HG02870 (cell line): ENCODE data around the gene PPP1R12C.
"Not testable (repeated sequence)": the region's sequence is repeated elsewhere in the genome, so short reads cannot be mapped to it uniquely, and the experiment has no call there.

Source experiments
- ATAC-seq: cut with Tn5 transposase; IDR thresholded peaks from one replicate; pipeline ENCODE4 v1.9.1; 2021; ENCODE audit warnings: mild to moderate bottlenecking, moderate library complexity; ENCODE audit not compliant: unreplicated experiment

The PPP1R12C gene

DNA sequence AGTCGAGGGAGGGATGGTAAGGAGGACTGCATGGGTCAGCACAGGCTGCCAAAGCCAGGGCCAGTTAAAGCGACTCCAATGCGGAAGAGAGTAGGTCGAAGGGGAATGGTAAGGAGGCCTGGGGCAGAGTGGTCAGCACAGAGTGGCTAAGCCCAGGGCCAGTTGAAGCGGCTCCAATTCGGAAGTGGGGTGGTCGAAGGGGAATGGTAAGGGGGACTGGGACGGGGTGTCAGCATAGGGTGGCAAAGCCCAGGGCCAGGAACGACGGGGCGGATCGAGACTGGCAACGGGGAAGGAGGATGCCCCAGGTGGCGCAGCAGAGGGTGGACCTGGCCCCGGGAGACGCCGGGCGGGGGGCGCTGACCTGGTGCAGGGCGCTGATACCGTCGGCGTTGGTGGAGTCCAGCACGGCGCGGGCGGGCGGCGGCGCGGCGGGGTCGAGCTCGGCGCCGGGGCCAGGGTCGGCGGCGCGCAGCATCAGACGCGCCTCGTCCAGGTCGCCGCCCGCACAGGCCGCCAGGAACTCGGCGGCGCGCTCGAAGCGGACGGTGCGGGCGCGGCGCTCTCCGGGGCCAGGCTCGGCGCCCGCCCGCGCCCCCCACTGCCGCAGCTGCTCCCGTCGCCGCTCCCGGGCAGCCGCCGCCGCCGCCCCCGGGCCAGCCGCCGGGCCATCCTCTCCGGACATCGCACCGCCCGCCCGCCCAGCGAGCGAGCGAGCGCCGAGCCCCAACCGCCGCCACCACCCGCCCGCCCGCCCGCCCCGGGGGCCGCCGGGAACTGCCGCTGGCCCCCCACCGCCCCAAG lies at the start of gene PPP1R12C:
Gene PPP1R12C (minus strand): TSS at position 779 of the 804 bp plus-strand sequence. CDS start 94 bp downstream, at position 685.
- peak; percentile 3 for ATAC-seq

DNA sequence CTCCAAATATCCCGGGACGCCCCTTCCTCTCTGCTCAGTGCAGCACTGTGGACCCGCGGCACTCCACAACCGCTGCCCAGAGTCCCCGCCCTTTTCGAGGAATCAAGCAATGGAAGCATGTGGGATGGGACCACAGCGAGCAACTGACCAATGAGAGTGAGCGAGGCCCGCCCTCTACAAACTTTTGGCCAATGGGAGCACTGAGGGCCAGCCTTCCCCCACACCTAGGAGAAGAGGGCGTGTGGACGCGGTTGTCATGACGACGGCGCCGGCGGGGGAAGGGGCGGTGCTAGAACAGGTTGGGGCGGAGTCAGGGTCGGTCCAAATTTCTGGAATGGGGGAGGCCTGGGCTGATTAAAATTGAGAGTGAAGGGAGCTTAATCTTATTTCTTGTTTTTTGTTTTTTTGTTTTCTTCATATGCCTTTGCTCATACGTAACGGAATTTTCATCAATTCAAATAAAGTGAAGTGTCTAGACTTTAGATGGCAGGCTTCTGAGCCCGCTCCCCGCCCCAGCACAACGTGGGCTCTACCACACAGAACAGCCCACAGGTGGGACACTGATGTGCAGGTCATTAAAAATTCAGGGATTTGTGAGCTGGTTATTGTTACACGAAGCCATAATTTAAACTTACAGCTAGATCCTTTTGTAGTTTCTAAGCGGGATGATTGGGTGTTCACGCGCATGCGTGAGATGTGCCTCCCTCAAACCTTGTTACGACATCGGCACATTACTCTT lies 49.3 kb upstream of the PPP1R12C start, which contains the start of gene DNAAF3:
Gene DNAAF3 (minus strand): TSS at position 84 of the 739 bp plus-strand sequence. CDS start 200 bp downstream, outside the sequence.
- peak; percentile 80 for ATAC-seq

DNA sequence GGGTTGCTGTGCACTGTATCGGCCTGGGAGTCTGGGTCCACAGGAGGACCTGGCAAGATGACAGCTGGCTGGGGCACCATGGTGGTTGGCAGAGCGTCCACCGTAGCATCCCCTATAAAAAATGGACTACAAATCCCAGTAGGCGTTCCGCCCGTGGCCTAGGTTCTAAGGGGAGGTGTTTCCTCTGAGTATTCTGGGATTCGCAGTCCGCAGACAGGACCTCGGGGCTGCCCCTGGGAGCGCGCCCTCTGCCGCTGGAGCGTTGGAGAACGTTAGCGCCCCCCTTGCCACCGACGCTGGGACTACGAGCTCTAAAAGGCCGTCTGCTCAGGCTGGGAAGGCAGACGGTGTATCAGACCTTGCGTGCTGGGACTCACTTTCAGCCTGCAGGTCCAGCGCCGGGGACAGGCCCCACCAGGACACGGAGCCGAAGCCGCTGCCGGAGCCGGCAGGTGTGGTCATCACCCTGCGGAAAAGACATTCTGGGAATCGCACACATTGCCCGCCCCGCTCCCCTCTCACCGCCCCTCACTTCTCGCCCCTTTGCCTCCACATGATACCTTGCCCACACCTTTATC lies 48.6 kb upstream of the PPP1R12C start:
- ATAC-seq = no peak

DNA sequence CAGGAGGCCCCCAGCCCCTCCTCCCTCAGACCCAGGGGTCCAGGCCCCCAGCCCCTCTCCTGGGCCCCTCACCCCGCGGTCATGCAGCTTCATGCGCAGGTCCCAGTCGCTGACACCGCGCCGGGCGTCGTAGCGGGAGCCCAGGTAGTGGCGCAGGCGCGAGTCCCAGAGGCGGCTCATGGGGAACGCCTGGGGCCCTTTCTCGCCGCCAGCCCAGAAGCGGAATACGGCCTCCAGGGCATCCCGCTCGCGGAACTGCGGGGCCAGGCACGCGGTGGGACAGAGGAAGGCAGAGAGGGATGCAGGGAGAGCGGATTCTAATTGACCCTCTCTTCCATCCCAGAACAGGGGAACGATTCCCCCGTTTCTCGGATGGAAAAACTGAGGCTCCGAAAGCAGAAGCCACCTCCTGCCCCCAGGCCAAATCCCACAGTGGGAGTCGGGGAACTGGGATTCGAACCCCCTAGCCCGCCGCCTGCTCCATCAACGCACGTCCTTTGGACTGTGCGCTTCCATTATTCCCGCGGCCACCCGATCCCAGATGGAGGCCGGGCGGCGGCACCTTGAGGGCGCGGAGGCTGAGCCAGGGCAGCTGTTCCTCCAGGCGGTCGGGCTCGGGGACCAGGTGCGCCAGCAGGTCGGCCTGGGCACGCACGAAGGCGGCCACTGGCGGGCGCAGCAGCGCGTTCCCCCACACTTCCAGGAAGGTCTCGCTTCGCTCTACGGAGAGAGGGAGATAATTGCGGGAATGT lies 44.3 kb upstream of the PPP1R12C start:
- no peak for ATAC-seq

DNA sequence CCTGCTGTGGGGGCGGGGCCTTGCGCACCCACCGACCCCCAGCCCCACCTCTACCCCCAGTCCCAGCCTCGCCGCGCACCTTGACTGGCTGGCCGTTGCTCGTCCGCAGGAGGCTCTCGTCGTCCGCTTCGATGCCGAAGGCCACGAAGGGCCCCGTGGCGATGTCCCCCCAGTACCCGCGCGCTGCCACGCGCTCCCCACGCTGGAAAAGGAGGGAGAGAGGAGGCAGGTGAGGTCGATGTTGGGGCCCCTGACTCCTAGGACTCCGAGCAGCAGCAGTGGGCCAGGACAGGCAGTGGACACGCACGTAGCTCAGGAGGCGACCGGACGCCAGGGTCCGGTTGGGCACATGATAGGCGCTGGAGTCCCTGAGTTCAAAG lies 43.5 kb upstream of the PPP1R12C start:
- ATAC-seq = no peak

DNA sequence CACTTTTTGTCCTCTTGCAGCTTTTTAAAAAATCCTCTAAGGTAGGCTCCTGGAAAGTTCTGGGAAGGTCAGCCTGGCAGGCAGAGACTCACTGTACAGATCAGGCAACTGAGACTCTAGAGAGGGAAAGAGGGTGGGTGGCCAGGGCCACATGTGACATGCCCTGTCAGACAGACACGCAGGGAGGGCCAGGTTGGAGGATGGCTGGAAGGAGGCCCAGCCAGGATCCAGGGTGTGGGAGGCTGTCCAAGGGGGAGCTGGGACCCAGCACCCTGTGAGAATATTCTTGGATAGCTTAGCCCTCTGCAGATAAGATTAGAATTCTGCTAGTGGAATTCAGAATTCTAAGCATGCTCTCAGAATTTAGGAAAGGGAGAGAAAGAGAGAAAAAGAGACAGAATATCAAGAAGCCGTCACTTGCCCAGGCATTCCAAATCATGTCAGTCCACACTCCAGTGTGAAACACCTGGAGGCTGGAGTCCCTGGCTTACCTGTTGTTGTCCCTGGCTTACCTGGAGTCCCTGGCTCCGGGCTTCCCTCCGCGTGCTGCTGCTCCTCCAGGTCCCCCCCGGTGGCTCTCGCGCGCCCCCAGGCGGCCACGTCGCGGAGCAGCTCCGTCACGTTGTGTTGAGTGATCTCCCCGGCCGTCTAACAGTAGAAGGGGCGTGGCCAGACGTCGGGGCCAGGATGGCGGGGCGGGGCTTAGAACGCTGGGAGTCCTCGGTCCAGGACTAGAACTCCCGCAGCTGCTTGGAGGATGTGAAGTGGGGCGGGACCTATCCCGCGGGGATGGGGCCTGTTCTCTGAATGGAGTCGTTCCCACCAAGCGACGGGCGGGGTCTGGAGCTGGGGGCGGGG lies 42.9 kb upstream of the PPP1R12C start:
- ATAC-seq = no peak

DNA sequence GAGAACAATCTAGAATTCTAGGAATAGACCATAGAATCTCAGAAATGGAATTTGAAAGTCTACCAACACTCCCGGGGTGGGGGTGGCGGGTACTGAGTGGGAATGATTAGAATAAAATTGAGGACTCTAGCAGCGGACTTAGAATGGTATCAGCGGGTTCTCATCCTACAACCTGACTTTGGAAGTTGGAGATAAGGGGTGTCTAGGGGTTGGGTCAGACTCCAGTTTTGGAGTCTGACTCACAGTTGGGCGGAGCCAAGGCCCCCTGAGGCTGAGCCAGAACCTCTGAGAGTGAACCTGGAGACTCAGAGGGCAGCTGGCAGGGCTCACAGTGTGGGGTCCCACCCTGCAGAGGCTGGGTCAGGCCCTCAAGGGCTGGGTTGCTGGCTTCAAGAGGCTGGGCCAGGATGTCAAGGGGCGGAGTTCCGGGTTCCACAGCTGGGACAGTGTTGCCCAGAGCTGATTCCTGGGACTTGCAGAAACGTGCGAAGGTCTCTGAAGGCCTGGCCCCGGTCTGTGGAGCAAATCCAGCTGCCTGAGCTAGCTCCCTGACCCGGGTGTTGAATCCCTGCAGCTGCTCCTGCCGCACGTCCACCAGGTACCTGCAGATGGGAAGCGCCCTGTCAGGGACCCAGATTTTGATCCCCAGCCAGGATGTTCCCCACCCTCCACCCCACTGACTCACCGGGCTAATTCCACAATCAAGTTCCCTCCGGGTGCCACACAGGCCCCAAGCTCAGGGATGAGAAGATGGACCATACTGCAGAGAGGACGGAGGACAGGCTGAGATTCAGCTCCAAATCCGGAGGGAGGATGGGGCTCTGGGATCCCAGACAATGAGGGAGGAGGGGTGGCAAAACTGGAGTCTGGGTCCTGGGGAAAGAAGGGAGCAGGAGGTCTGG lies 41.7 kb upstream of the PPP1R12C start:
- ATAC-seq = no peak

DNA sequence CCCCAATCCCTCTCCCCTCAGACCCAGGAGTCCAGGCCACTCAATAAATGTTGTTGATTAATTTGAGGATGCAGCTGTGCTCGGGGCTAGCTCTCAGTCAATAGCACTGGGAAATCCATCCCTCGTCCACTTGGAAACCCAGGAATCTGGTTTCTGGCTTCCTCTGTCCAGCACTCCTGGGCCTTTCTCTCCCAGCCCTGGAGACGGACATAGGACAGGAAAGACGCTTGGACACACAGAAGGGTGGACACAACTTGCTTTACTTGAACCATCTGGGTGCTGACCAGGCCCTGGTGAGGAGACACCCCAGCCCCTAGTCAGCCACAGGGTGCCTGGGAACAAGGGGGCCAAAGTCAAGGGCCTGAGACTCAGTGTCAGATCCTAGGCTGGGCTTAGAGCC lies 41.0 kb upstream of the PPP1R12C start:
- ATAC-seq = no peak

DNA sequence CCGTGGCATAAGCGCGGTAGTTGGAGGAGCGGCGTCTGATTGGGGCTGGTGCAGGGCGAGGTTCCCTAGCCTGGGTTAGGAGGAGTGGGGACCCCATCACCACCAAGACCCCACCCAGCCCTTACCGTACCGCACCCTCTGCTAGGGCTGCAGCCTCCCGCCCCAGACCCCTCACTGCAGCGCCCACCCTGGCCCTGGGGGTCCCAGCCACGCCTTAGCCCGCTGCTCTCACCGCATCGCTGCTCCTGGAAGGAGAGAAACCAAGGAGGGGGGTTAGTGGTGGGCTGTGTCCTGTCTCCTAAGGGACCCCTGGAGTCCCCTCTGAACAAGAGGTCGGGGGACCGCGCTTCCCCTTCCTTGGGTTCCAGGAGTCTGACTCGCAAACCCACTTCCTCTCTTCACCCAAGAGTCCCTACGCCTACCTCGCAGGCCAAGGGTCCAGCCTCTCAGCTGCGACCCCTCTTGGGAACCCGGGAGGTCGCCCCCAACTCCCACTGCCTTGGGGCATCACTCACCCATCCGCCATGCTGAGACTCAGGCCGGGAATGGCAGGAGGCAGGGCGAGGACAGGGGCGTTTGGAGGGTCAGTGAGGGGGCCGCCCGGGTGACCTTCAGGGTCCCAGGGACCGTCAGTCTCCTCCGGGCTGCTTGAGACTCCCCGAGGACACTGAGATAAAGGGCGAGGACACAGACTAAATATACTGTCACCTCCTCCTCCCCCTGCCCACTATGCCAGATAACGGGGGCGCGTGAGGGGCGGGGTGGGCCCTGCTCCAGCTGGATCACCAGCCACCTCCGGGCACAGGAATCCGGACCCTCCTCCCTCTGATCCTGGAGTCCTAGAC lies 39.8 kb upstream of the PPP1R12C start, which contains the start of gene TNNI3:
Gene TNNI3 (minus strand): TSS at position 669 of the 845 bp plus-strand sequence. CDS start 143 bp downstream, at position 526.
- no peak for ATAC-seq

DNA sequence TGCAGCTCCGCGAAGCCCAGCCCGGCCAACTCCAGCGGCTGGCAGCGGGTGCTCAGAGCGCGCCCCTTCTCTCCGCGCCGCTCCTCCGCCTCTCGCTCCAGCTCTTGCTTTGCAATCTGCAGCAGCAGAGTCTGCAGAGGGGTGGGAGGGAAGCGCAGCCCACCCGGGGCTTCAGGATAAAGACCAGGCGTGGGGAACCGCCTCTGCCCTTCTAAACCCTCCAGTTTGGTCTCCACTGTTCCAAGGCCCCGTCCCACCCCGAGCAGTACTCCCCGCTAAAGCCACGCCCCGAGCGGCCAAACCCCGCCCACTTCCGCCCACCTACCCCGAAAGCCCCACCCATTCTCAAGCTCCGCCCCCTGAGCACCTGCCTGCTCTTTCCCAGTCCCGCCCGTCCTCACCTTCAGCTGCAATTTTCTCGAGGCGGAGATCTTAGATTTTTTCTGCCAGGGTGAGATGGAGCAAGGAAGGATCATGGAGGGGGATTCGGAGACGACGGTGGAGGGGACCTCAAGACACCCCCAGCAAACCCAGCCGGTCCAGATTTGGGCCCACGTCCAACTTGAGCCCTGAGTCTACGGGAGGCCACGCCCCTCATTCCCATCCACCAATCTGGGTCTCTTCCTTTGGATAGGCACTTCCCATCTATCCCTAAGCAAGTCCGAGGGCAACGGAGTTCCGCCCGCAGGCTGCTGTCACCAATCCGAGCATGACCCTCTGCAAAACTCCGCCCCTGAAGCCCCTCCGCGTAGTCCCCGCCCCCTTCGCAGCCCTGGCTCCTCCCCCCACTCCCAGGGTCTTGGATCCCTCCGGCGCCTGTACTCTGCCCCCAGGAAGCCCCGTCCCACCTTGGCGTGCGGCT lies 39.0 kb upstream of the PPP1R12C start:
- ATAC-seq = no peak

DNA sequence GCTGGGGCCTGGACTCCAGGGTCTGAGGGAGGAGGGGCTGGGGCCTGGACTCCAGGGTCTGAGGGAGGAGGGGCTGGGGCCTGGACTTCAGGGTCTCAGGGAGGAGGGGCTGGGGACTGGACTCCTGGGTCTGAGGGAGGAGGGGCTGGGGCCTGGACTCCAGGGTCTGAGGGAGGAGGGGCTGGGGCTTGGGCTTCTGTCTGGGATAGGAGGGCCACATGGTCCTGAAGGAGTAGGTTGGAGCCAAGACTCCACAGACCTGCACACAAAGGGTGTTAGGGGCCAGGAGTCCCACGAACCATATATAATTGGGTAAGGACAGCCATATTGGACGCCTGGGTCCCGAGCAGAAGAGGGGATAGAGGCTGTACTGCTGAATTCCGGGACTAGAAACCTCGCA lies 38.3 kb upstream of the PPP1R12C start:
- ATAC-seq = not testable (repeated sequence)

DNA sequence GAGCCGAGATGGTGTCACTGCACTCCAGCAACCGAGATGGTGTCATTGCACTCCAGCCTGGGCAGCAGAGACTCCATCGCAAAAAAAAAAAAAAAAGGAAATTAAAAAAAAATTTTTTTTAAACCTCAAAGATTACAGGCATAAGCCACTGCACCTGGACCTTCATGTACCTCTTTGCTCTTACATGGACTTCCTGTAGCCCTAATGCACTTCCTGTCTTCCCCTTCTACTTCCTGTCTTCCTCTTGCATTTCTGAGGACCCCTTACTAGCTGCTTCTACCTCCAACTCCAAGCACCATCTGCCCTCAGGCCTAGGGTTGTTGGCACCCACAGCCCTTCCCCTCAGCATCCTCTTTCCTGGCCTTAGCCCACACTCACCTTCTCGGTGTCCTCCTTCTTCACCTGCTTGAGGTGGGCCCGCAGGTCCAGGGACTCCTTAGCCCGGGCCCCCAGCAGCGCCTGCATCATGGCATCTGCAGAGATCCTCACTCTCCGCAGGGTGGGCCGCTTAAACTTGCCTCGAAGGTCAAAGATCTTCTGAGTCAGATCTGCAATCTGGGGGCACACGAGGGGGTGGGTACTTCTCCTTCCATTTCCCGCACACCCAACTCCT lies 36.3 kb upstream of the PPP1R12C start:
- no peak for ATAC-seq

DNA sequence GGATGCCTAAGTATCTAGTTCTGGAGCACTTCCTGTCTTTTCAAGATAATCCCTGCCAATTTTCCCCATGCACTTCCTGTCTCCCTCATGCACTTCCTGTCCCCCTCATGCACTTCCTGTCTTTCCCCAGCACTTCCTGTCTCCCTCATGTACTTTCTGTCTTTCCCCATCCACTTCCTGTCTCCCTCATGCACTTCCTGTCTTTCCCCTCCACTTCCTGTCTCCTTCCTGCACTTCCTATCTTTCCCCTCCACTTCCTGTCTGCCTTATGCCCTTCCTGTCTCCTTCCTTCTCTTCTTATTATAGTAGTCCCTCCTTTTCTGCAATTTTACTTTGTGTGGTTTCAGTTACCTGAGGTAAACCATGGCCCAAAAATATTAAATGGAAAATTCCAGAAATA lies 34.6 kb upstream of the PPP1R12C start:
- no peak for ATAC-seq

DNA sequence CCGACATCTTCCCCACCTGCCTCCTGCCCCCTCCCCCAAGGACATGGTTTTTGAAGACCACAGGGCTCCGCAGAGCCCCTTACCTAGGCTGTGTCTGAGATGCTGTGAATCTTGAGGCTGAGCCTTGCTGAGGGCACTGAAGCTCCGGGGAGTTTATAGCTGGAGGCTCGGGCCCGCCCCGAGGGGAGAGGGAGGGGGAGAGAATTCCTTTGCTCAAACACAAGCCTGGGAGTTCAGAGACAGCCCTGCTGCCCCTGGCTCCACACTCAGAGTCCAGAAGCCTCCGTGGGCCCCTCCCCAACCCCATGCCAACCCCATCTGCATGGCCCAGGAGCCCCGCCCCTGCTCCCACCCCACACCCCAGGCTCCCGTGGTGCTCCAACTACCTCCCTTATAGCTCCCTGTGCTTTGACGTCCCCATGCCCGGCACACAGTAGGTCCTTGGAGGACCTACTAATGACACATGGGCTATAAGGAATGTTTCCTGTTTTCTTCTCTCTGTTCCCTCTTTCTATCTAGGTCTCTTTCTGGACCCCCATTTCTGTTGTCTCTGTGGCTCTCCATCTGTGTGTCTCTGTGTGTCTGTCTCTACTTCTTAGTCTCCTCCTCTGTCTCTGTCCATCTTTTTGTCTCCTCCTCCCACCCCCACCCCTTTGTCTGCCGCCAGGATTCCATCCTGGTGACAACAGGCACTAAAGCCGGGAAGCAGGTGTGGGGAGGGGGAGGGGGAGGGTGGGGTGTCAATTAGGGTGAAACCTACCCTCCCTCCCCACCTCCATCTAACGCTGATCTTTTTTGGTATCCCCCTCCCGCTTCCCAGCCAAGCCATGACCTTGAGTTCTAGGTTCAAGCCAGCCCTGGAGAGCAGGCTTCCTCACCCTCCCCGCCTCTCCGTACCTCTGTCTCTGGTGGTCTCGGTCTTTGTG lies 31.9 kb upstream of the PPP1R12C start, which contains the start of gene TNNT1:
Gene TNNT1 (minus strand): TSS at position 129 of the 926 bp plus-strand sequence. CDS start 2,049 bp downstream, outside the sequence.
- ATAC-seq = no peak

DNA sequence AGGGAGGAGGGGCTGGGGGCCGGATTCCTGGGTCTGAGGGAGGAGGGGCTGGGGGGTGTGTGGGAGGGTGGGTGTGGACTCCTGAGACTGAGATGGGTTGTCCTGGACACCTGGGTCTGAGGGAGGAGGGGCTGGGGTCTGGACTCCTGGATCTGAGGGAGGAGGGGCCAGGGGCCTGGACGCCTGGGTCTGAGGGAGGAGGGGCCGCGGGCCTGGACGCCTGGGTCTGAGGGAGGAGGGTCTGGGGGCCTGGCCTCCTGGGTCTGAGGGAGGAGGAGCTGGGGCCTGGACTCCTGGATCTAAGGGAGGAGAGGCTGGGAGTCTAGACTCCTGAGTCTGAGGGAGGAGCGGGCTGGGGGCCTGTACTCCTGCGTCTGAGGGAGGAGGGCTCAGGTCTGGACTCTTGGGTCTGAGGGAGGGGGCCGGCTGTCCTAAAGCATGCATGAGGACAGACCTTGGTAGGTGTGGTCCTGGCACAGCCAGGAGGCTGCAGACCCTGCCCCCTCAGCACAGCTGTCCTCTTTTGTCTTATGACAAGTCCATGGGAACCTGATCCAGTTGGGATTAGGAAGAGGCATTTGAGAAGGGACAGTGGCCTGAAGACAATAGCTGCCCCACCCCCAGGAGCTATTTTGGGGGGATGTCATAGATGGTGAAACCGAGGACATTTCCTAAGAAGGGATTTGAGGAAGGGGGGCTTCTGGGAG lies 30.3 kb upstream of the PPP1R12C start:
- no peak for ATAC-seq
